A549 treated with GW870086 at 1 μM for 4 hours (cell line): ENCODE data around the gene C20orf204. TPM values are rescaled to one million over a fixed set of nuclear protein-coding genes. Genes with fewer than 3 reads are reported as not detected.

Source experiments
- total RNA-seq: library from RNA; stranded (reverse); fragments of 200-300 nt; extraction: Qiagen RNA extraction; gene quantifications from 5 replicates; pipeline ENCODE4 v1.2.3, GENCODE V29; 2022; ENCODE audit warnings: low read depth

The C20orf204 gene
- total RNA-seq: 0.33 to 0.64 TPM (median 0.57 TPM) in 5 replicates

DNA sequence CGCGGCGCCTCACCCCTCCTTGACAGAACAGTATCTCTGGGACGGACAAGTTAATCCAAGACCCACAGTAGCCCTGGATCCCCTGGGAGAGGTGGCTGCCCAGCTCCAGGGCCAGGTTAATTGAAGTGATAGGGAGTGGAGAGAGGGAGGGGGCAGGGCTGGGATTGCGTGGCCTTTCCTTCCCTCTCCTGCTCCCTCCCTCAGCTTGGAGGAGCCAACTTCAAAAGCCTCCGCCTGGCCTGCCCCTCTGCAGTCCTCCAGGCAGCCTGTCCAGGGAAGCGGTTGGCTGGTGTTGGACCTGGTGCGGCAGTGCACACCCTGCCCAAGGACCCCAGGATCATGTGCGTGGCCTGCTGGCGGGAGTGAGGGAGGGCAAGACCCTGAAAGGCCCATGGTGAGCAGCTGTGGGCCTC lies at the start of gene C20orf204:
Gene C20orf204 (plus strand): TSS at position 250 of the 413 bp plus-strand sequence. CDS start 142 bp downstream, at position 392.

DNA sequence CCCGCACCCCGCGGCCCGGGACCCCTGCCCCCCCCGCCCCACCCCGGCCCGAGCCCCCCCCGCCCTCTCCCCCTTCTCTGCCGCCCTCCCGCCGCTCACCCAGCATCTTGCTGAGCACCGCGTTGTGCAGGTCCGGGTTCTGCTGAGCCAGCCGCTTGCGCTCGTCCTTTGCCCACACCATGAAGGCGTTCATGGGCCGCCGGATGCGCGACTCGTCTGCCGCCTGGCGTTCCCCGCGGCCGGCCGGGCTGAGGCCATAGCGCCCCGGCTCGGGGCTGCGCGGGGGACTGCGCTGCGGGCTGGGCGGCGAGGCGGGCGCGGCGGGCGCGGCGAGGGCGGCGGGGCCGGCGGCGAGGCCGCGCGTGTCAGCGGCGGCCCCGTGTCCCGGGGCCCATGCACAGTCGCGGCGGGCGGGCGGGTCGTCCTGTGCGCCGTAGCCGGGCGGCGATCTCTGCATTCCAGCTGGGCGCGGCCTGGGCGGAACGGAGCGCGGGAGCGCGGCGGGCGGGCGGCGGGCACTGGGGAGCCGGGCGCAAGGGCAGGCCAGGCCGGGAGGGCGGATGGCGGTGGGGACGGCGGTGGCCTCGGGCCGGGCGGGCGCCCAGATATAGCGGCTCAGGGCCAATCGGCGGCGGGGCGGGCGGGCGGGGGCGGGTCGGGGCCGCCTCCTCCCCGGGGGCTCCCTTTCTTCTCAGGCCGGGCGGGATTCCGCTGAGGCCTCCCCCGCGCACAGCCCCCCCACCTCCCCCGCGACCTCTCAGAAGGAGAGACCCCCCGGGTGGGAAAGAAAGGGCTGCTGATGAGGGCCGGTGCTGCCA lies 13.3 kb downstream of the C20orf204 start, which contains the start of gene SOX18:
Gene SOX18 (minus strand): TSS at position 580 of the 818 bp plus-strand sequence. CDS start 123 bp downstream, at position 457.

DNA sequence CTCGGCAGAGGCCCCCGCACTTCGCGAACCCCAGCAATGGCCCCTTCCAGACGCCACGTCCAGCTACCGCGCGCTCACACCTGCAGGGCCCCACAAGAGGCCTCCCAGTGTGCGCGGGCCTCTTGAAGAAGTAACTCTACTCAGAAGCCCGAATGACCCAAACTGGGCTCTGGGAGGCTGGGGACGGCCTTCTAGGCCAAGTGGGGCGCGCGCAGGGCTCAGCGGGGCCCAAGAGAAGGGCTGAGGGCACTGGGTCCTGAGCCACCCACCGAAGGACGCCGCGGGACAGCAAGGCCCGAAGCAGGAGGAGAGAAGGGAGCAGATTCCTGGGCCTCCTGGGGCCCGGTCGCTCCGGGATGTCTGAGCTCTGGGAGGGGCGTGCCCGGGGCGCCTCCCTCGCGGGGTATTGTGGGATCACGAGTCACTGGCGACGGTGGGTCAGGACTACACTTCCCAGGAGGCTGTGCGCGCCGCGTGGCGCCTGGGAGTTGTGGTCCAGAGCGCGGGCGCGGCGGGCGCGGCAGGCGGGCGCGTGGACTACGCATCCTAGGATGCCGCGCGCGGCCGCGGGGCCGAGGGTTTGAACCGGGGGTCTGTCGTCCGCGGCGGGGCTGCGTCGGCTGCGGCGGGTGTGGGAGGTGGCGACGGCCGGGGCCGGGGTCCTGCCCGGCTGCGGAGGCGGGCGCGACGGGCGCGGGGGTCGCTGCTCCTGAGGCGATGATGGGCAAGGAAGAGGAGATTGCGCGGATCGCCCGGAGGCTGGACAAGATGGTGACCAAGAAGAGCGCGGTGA lies 26.8 kb downstream of the C20orf204 start, which contains the start of gene TCEA2:
Gene TCEA2 (plus strand): TSS at position 603 of the 793 bp plus-strand sequence. CDS start 115 bp downstream, at position 718.

GRCh38 chr20:64079273-64080012 lies 43.5 kb downstream of the C20orf204 start, which contains the start of gene RGS19:
RGS19 (minus strand) TSS chr20:64079518; CDS start chr20:64076886, 2,632 bp downstream.

DNA sequence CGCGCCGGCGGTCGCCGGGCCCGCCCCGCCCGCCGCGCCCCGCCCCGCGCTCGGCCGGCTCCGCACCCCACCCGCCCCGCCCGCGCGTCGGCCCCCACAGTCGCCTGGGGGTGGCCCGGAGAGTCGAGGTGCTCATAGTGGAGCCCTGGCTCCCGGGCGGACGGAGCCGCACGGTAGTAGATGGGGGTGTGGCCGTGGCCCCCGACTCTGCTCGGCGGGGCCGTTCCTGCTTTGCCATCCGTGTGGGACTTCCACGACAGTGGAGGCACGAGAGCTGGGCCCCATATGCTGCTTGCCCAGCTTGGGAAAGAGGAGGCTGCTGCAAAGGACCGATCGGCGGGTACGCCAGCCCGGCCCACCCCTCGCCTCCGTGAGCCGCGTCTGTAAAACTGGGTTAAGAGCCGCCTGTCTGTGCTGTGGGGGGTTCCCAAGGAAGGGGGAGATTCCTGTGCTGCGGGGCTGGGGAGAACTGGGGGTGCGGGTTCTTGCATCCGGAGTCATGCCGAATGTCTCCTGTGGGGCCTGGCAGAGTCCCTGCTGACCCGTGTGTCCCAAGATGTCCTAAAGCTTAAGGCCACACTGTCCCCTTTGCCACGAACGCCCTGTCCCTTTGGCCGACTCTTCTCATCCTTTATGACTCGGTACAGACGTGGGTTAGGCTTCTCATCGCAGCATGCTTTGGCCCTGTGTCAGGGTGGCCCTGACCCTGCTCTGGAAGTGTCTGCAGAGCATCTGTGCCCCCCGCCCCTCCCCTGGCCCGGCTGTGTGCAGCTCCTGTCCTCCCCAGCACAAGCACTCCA lies 44.2 kb downstream of the C20orf204 start, which contains the start of gene OPRL1:
Gene OPRL1 (plus strand): TSS at position 70 of the 800 bp plus-strand sequence. CDS start 12,639 bp downstream, outside the sequence.

DNA sequence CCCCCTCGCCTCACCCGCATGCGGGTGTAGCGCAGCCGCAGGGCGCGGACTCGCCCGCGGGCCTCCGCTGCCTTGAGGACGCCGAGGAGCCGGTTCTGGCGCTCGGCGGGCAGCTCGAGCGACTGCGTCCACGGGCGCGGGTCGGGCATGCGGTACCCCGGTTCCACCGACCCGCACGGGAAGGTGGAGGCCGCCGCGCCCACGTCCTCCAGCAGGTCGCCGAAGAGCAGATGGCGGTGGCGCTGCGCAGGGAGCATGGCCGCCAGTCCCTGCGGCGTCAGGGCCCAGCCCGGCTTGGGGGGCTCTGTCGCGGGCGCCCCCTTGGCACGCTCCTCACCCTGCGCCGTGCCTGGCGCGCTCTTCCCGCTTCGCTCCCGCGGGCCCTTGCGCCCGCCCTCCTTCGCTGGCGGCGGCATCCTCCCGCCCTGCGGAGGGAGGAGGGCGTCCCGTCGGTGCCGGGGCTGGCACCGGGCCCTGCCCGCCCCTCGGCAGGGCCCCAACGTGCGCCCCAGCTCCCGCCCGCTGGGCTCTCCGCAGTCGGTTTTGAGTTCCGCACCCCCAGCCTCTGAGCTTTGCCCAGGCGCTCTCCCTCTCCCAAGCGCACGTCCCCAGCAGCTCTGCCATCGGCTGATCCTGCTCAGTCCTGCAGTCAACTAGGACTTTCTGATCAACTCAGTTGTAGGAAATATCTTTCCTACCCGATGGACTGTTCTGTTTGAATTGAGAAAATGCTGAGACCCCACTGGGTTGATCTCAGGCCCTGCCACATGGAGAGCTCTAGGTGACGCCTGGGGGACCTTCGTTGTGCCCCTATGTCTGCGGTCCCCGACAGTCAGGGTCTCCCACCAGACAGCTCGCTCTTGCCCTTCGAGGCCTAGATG lies 48.1 kb downstream of the C20orf204 start, which contains the start of gene LKAAEAR1:
Gene LKAAEAR1 (minus strand): TSS at position 595 of the 881 bp plus-strand sequence. CDS start 179 bp downstream, at position 416.

Other genes starting within 250 kb of the C20orf204 start
- 0.66 to 0.86 TPM (median 0.78 TPM) in 5 replicates for gene ZBTB46, start 204.9 kb upstream of the C20orf204 start, total RNA-seq
- not detected in 5 replicates for gene ABHD16B, start 174.7 kb upstream of the C20orf204 start, total RNA-seq
- gene TPD52L2, start 170.9 kb upstream of the C20orf204 start, total RNA-seq: 126 to 136 TPM (median 130 TPM) in 5 replicates
- 23.7 to 30.3 TPM (median 28.4 TPM) in 5 replicates for gene DNAJC5, start 141.1 kb upstream of the C20orf204 start, total RNA-seq
- gene UCKL1, start 79.8 kb upstream of the C20orf204 start, total RNA-seq: 24.4 to 35.3 TPM (median 32.2 TPM) in 5 replicates
- gene ZNF512B, start 66.3 kb upstream of the C20orf204 start, total RNA-seq: 9.1 to 12.4 TPM (median 11.8 TPM) in 5 replicates
- not detected in 5 replicates for gene SAMD10, start 56.5 kb upstream of the C20orf204 start, total RNA-seq
- 49.9 to 54.3 TPM (median 53.6 TPM) in 5 replicates for gene PRPF6, start 55.0 kb upstream of the C20orf204 start, total RNA-seq
- 1.7 to 2.6 TPM (median 2.2 TPM) in 5 replicates for gene SOX18, start 13.5 kb downstream of the C20orf204 start, total RNA-seq
- gene TCEA2, start 27.0 kb downstream of the C20orf204 start, total RNA-seq: 32.3 to 48.6 TPM (median 44.4 TPM) in 5 replicates
- gene RGS19, start 43.3 kb downstream of the C20orf204 start, total RNA-seq: 17.9 to 32.1 TPM (median 28.1 TPM) in 5 replicates
- gene OPRL1, start 43.9 kb downstream of the C20orf204 start, total RNA-seq: 0.70 to 0.88 TPM (median 0.75 TPM) in 5 replicates
- 0.95 to 2.2 TPM (median 1.1 TPM) in 5 replicates for gene LKAAEAR1, start 48.2 kb downstream of the C20orf204 start, total RNA-seq
- gene NPBWR2, start 71.4 kb downstream of the C20orf204 start, total RNA-seq: not detected in 5 replicates
- 0.09 to 0.28 TPM (median 0.14 TPM) in 4 of 5 replicates, not detected in the other for gene MYT1, start 128.3 kb downstream of the C20orf204 start, total RNA-seq
- gene PCMTD2, start 219.6 kb downstream of the C20orf204 start, total RNA-seq: 8.3 to 13.2 TPM (median 11.7 TPM) in 5 replicates